Liver (tissue), 9 donors: ENCODE results near the gene COL1A2. TPM values are rescaled to one million over a fixed set of nuclear protein-coding genes. Genes with fewer than 3 reads are reported as not detected.

Experiments used
- DNase-seq: peaks from one replicate; pipeline ENCODE4 v3.0.0-alpha.2; 2017; ENCODE audit warnings: low spot score
- H3K27ac ChIP-seq, 2 donors: one replicate each; pipeline ENCODE4 v1.7.0; 2013; ENCODE audit warnings: inconsistent platforms in 2 of 2, low read length in 2 of 2, control low read depth in 1 of 2, low read depth in 1 of 2, mild to moderate bottlenecking in 1 of 2
- H3K27me3 ChIP-seq, 4 donors: one replicate each; pipeline versions ENCODE4 v1.6.1 to v1.7.0; 2013; ENCODE audit warnings: low read length in 3 of 4, inconsistent platforms in 1 of 4, mild to moderate bottlenecking in 1 of 4, moderate library complexity in 1 of 4; ENCODE audit not compliant: control insufficient read depth in 4 of 4, insufficient read depth in 4 of 4
- H3K36me3 ChIP-seq, 4 donors: one replicate each; pipeline versions ENCODE4 v1.6.1 to v1.7.0; 2013; ENCODE audit warnings: low read length in 3 of 4, mild to moderate bottlenecking in 3 of 4, low read depth in 1 of 4, moderate library complexity in 1 of 4; ENCODE audit not compliant: control insufficient read depth in 4 of 4, insufficient read depth in 3 of 4
- H3K4me1 ChIP-seq, 4 donors: one replicate each; pipeline versions ENCODE4 v1.6.1 to v1.7.0; 2013; ENCODE audit warnings: low read length in 3 of 4, mild to moderate bottlenecking in 3 of 4, moderate library complexity in 1 of 4; ENCODE audit not compliant: control insufficient read depth in 4 of 4, insufficient read depth in 4 of 4
- H3K4me3 ChIP-seq, 3 donors: one replicate each; pipeline versions ENCODE4 v1.6.1 to v1.7.0; 2013; ENCODE audit warnings: low read length in 3 of 3, control low read depth in 1 of 3, low read depth in 1 of 3, mild to moderate bottlenecking in 1 of 3
- H3K9ac ChIP-seq, 2 donors: one replicate each; pipeline ENCODE4 v1.7.0; 2013; ENCODE audit warnings: low read length in 2 of 2, mild to moderate bottlenecking in 2 of 2, moderate library complexity in 2 of 2, control low read depth in 1 of 2, low read depth in 1 of 2
- H3K9me3 ChIP-seq, 4 donors: one replicate each; pipeline versions ENCODE4 v1.6.1 to v1.7.0; 2013; ENCODE audit warnings: low read length in 3 of 4; ENCODE audit not compliant: control insufficient read depth in 4 of 4
- ATF3 ChIP-seq: IDR thresholded peaks from 2 replicates; pipeline ENCODE4 v1.6.1; 2016; ENCODE audit warnings: antibody characterized with exemption
- CTCF ChIP-seq: fragments of 150-350 bp; IDR thresholded peaks from 2 replicates; pipeline ENCODE4 v1.5.1; 2017; ENCODE audit warnings: improper control_type of control experiment, low read depth, low read length; ENCODE audit not compliant: missing input control
- EGR1 ChIP-seq, 2 donors: IDR thresholded peaks; 2 replicates each; pipeline ENCODE4 v1.6.1; 2016 to 2018; ENCODE audit warnings: antibody characterized with exemption in 2 of 2, low read depth in 2 of 2
- FOXA2 ChIP-seq: IDR thresholded peaks from 2 replicates; pipeline ENCODE4 v1.6.1; 2016; ENCODE audit warnings: antibody characterized with exemption
- HNF4A ChIP-seq, 2 donors: conservative IDR thresholded peaks; 2 replicates each; pipeline ENCODE4 v1.6.1; 2016; ENCODE audit warnings: antibody characterized with exemption in 2 of 2, mild to moderate bottlenecking in 2 of 2
- HNF4G ChIP-seq: IDR thresholded peaks from 2 replicates; pipeline ENCODE4 v1.6.1; 2016; ENCODE audit warnings: antibody characterized with exemption
- JUND ChIP-seq, 2 donors: IDR thresholded peaks; 2 replicates each; pipeline ENCODE4 v1.6.1; 2016; ENCODE audit warnings: antibody characterized with exemption in 2 of 2
- MAX ChIP-seq: IDR thresholded peaks from 2 replicates; pipeline ENCODE4 v1.6.1; 2016; ENCODE audit warnings: antibody characterized with exemption
- NR2F2 ChIP-seq: IDR thresholded peaks from 2 replicates; pipeline ENCODE4 v1.6.1; 2016; ENCODE audit warnings: antibody characterized with exemption
- RAD21 ChIP-seq, 2 donors: IDR thresholded peaks; 2 replicates each; pipeline ENCODE4 v1.6.1; 2016; ENCODE audit warnings: antibody characterized with exemption in 2 of 2, mild to moderate bottlenecking in 2 of 2
- REST ChIP-seq: IDR thresholded peaks from 2 replicates; pipeline ENCODE4 v1.6.1; 2016; ENCODE audit warnings: antibody characterized with exemption, mild to moderate bottlenecking
- RXRA ChIP-seq, 2 donors: IDR thresholded peaks; 2 replicates each; pipeline ENCODE4 v1.6.1; 2017 to 2018; ENCODE audit warnings: antibody characterized with exemption in 2 of 2, mild to moderate bottlenecking in 1 of 2
- SP1 ChIP-seq: IDR thresholded peaks from 2 replicates; pipeline ENCODE4 v1.6.1; 2018; ENCODE audit warnings: antibody characterized with exemption, mild to moderate bottlenecking
- TAF1 ChIP-seq: conservative IDR thresholded peaks from 2 replicates; pipeline ENCODE4 v1.6.1; 2016; ENCODE audit warnings: antibody characterized with exemption, mild to moderate bottlenecking
- YY1 ChIP-seq: IDR thresholded peaks from 2 replicates; pipeline ENCODE4 v1.6.1; 2016; ENCODE audit warnings: antibody characterized with exemption, mild to moderate bottlenecking
- ZBTB33 ChIP-seq: IDR thresholded peaks from 2 replicates; pipeline ENCODE4 v1.6.1; 2016; ENCODE audit warnings: antibody characterized with exemption
- WGBS: extraction: QIAGEN DNeasy Blood & Tissue Kit; methylation state at CpG from one replicate; pipeline ENCODE4 v1.1.7; 2013; 5-methylcytosine and 5-hydroxymethylcytosine counted together
- polyA plus RNA-seq, 2 donors: library from polyadenylated mRNA; stranded (reverse) in 1 of 2; unstranded in 1 of 2; fragments of 200-250 nt in 1 of 2; fragments of >200 nt in 1 of 2; fragmentation: Nextera tagmentation in 1 of 2; extraction: Ambion mirVana in 1 of 2; gene quantifications; one replicate each; pipeline versions ENCODE4 v1.2.1 to v1.2.3, GENCODE V29; 2013 to 2015
- total RNA-seq, 2 donors: library from RNA; depleted of rRNA; stranded (reverse); fragments of >200 nt; gene quantifications; one replicate each; pipeline ENCODE4 v1.2.3, GENCODE V29; 2014
- donor health status: healthy.
- donor health status: healthy.
- donor health status: healthy.
- donor health status: healthy.
- donor health status: healthy.

Gene COL1A2
- total and polyA plus RNA-seq, 4 donors = 11.5 to 86.2 (median 42.0) TPM

GRCh38 chr7:94397722-94398121, 3.0 kb downstream of the COL1A2 start:
- Histone ChIP-seq H3K27ac (no peak overlapping the region), H3K36me3 (no peaks in the 10 kb centered on the region), H3K9me3 (no peaks in the 10 kb centered on the region), H3K9ac (no peak overlapping the region), H3K4me3 (no peak overlapping the region), H3K27me3 (peaks cover 0 to 10% (median 0%) of the 10 kb centered on the region in 4 donors), H3K4me1 (peaks cover 0 to 5% (median 2%) of the 10 kb centered on the region in 4 donors)
- TF ChIP-seq CTCF = no peak
- TF ChIP-seq SP1 = no peak
- no peak for TF ChIP-seq RXRA (IDR thresholded peaks at IDR 0.05)
- no peak for TF ChIP-seq TAF1
- TF ChIP-seq FOXA2 = no peak
- no peak for TF ChIP-seq YY1
- no peak for DNase-seq
- 78% methylated on average over 1 of the region's 1 CpG for WGBS

GRCh38 chr7:94398841-94399240, 4.1 kb downstream of the COL1A2 start:
- H3K9ac ChIP-seq = no peak overlapping the region
- TF ChIP-seq SP1 (no peak), MAX (no peak), HNF4A (conservative IDR thresholded peaks at IDR 0.05) (no peak), TAF1 (no peak), REST (no peak), FOXA2 (no peak), NR2F2 (no peak), HNF4G (no peak), JUND (IDR thresholded peaks at IDR 0.05) (no peak), YY1 (no peak), ZBTB33 (no peak), EGR1 (IDR thresholded peaks at IDR 0.05; ENCODE audit: low read depth in 2 of 2) (no peak), RAD21 (IDR thresholded peaks at IDR 0.05) (no peak), CTCF (no peak), ATF3 (no peak)
- 68% methylated on average over 6 of the region's 6 CpGs for WGBS
- no peaks in the 10 kb centered on the region for H3K9me3 ChIP-seq
- H3K4me1 ChIP-seq = peaks cover 0 to 5% (median 2%) of the 10 kb centered on the region in 4 donors
- H3K27me3 ChIP-seq = peaks cover 0 to 10% (median 0%) of the 10 kb centered on the region in 4 donors
- DNase-seq = no peak
- H3K4me3 ChIP-seq = no peak overlapping the region
- no peak overlapping the region for H3K27ac ChIP-seq
- no peaks in the 10 kb centered on the region for H3K36me3 ChIP-seq
